Thoracic aorta (tissue), 2 donors: ENCODE results near the gene USP17L11. TPM values are rescaled to one million over a fixed set of nuclear protein-coding genes. Genes with fewer than 3 reads are reported as not detected.
"Not testable (repeated sequence)": the region's sequence is repeated elsewhere in the genome, so short reads cannot be mapped to it uniquely, and the experiment has no call there.

Source experiments
- ATAC-seq: fragments of 150-250 bp; one replicate; pipeline ENCODE4 v1.8.0; 2017; ENCODE audit warnings: low read depth; ENCODE audit not compliant: insufficient number of reproducible peaks, low FRiP score
- DNase-seq: peaks from one replicate; pipeline ENCODE4 v3.0.0-alpha.2; 2020; ENCODE audit warnings: low spot score
- H3K27ac ChIP-seq, 2 donors: fragments of 200-600 bp; sonication (generic); 1 replicate in 1 of 2; 2 replicates in 1 of 2; pipeline ENCODE4 v1.5.1; 2016; ENCODE audit warnings: mild to moderate bottlenecking in 2 of 2, moderate library complexity in 2 of 2
- H3K27me3 ChIP-seq: fragments of 200-600 bp; sonication (generic); replicated peaks from 2 replicates; pipeline ENCODE4 v1.6.0; 2016; ENCODE audit warnings: mild to moderate bottlenecking; ENCODE audit not compliant: insufficient read depth
- H3K36me3 ChIP-seq: fragments of 200-600 bp; sonication (generic); one replicate; pipeline ENCODE4 v1.5.1; 2016
- H3K4me1 ChIP-seq, 2 donors: fragments of 200-600 bp; sonication (generic); 1 replicate in 1 of 2; 2 replicates in 1 of 2; pipeline versions ENCODE4 v1.5.1 to v1.6.0; 2016; ENCODE audit warnings: low read depth in 2 of 2, mild to moderate bottlenecking in 1 of 2; ENCODE audit not compliant: control insufficient read depth in 1 of 2
- H3K4me3 ChIP-seq: fragments of 200-600 bp; sonication (generic); 2 replicates; pipeline ENCODE4 v1.5.1; 2016; ENCODE audit warnings: mild to moderate bottlenecking
- H3K9me3 ChIP-seq: fragments of 200-600 bp; sonication (generic); 2 replicates; pipeline ENCODE4 v1.5.1; 2016
- total RNA-seq, 2 donors: library from RNA; depleted of rRNA; stranded (reverse); fragments of >200 nt; gene quantifications; one replicate each; pipeline versions ENCODE4 v1.1.0 to v1.2.3, GENCODE V29; 2016

Gene USP17L11
- not detected for total RNA-seq

DNA sequence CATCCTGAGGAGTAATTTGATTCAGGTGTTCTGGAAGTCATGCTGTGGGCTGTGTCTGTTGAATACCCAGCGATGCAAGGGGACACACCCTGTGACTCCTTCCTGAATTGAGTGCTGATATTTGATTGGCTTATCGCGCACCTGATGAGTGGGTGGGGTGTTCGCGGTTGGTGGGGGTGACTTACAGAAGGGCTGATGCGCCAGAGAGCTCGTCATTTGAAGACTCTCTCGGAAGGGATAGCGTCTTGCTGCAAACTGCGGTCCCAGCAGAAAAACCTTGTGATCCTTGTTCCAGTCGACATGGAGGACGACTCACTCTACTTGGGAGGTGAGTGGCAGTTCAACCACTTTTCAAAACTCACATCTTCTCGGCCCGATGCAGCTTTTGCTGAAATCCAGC is at the start of gene USP17L11:
Gene USP17L11, plus strand, starts transcription at position 301 of the 400 bp plus-strand sequence. Its CDS starts 0 bp downstream, at position 301.
- DNase-seq, H3K9me3 ChIP-seq, H3K27ac ChIP-seq, H3K4me3 ChIP-seq, H3K36me3 ChIP-seq, H3K27me3 ChIP-seq, H3K4me1 ChIP-seq, ATAC-seq: not testable (repeated sequence)

DNA sequence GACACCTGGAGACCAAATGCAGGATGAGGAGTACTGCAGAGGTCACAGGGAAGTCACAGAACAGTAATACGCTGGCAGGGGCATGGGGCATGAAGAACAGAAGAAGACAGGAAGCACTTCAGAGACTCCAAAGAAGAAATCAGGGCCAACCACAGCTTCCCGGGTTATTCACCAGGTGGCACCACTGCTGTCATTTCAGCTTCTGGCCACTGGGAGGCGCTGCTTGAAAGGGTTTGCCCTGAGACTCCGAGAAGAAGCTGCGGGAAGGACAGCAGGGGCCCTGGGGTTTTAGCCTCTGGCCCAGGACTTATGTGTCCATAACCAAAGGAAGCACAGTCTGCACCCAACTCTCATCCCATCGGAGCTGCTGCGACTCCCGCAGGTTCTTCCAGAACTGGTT is 49.2 kb upstream of the USP17L11 start:
- H3K27ac ChIP-seq, H3K4me1 ChIP-seq, ATAC-seq, H3K36me3 ChIP-seq, H3K9me3 ChIP-seq, H3K27me3 ChIP-seq, H3K4me3 ChIP-seq, DNase-seq: not testable (repeated sequence)

DNA sequence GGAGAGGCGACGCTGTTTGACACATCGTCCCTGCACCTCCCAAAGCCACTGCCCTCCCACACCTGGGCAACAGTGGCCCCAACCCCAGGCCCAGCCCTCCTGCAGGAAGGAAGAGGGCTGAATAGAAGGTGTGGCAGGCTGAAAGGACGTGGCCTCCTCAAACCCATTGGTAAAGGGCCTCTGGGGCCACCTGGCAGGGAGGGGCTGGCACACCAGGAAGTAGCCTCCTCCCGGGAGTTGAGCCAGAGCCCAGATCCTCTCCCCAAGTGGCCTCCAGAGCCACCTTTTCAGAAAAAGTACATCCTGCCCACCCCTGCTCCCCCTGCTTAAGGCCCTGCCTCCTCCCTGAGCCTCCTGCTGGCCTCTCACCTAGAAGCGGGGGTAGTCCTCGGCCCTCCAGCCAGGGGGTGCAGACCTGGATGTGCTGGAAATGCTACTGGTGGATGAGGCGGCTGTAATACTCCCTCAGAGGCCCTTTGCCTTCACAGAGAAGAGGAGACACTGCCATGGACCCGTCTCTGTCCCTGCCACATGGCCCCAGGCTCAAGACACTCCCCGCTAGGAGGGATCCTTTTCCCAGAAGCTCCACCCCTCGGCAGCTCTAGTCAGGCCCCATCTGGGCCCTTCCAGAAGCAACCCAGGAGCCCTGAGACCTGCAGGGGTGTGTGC is 45.3 kb upstream of the USP17L11 start, which contains the start of gene FAM90A26:
Gene FAM90A26, plus strand, starts transcription at position 619 of the 669 bp plus-strand sequence. CDS start 2,764 bp downstream, outside the sequence.
- not testable (repeated sequence) for ATAC-seq, H3K9me3 ChIP-seq

GRCh38 chr4:9210357-9210756 is 4.8 kb upstream of the USP17L11 start, which contains the start of gene USP17L10:
Gene USP17L10 (plus strand): TSS chr4:9210657. CDS start chr4:9210657, 0 bp downstream.
- not testable (repeated sequence) for H3K36me3 ChIP-seq, H3K9me3 ChIP-seq, ATAC-seq, DNase-seq, H3K4me3 ChIP-seq, H3K4me1 ChIP-seq, H3K27ac ChIP-seq, H3K27me3 ChIP-seq

More for the DNA sequence above, 45.3 kb upstream of the USP17L11 start, which contains the start of gene FAM90A26:
- H3K4me3 ChIP-seq, H3K36me3 ChIP-seq, H3K27me3 ChIP-seq, H3K4me1 ChIP-seq, DNase-seq, H3K27ac ChIP-seq: not testable (repeated sequence)

DNA sequence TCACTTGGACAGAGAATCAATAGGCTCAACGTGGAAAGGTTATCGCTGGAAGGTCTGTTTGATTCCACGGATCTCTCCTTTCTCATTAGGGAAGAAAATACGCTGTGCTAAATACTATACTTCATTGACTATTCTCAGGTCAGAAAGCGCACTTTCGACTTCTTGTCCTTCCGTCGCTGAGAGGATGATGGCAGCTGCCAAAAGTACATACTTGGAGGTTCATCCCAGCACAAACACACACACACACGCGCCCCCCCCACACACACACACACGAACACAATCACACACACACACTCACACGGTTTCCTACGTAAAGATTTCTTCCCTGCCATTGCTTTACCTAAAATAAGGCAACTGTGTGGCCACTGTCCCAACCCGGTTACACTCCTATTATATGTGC is 504 bp upstream of the USP17L11 start:
- ATAC-seq = not testable (repeated sequence)

GRCh38 chr4:9219852-9220251 is 4.6 kb downstream of the USP17L11 start, which contains the start of gene USP17L12:
Gene USP17L12 (plus strand): TSS chr4:9220152. CDS start chr4:9220152, 0 bp downstream.
- ATAC-seq, H3K36me3 ChIP-seq, H3K4me3 ChIP-seq: not testable (repeated sequence)

More for the DNA sequence above, 504 bp upstream of the USP17L11 start:
- DNase-seq, H3K27me3 ChIP-seq, H3K4me3 ChIP-seq, H3K27ac ChIP-seq, H3K4me1 ChIP-seq, H3K36me3 ChIP-seq, H3K9me3 ChIP-seq: not testable (repeated sequence)

DNA sequence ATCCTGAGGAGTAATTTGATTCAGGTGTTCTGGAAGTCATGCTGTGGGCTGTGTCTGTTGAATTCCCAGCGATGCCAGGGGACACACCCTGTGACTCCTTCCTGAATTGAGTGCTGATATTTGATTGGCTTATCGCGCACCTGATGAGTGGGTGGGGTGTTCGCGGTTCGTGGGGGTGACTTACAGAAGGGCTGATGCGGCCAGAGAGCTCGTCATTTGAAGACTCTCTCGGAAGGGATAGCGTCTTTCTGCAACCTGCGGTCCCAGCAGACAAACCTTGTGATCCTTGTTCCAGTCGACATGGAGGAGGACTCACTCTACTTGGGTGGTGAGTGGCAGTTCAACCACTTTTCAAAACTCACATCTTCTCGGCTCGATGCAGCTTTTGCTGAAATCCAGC is 9.4 kb downstream of the USP17L11 start, which contains the start of gene USP17L13:
Gene USP17L13, plus strand, starts transcription at position 301 of the 400 bp plus-strand sequence. Its CDS starts 0 bp downstream, at position 301.
- not testable (repeated sequence) for H3K36me3 ChIP-seq, H3K4me1 ChIP-seq, H3K9me3 ChIP-seq, H3K4me3 ChIP-seq, DNase-seq, ATAC-seq, H3K27ac ChIP-seq, H3K27me3 ChIP-seq

More at GRCh38 chr4:9219852-9220251, 4.6 kb downstream of the USP17L11 start, which contains the start of gene USP17L12:
- not testable (repeated sequence) for DNase-seq, H3K27ac ChIP-seq, H3K27me3 ChIP-seq, H3K4me1 ChIP-seq, H3K9me3 ChIP-seq

DNA sequence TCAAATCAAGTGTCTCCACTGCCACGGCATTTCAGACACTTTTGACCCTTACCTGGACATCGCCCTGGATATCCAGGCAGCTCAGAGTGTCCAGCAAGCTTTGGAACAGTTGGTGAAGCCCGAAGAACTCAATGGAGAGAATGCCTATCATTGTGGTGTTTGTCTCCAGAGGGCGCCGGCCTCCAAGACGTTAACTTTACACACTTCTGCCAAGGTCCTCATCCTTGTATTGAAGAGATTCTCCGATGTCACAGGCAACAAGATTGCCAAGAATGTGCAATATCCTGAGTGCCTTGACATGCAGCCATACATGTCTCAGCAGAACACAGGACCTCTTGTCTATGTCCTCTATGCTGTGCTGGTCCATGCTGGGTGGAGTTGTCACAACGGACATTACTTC is 15.0 kb downstream of the USP17L11 start:
- not testable (repeated sequence) for H3K4me1 ChIP-seq, H3K27ac ChIP-seq, H3K27me3 ChIP-seq, ATAC-seq, H3K36me3 ChIP-seq, DNase-seq, H3K4me3 ChIP-seq, H3K9me3 ChIP-seq

DNA sequence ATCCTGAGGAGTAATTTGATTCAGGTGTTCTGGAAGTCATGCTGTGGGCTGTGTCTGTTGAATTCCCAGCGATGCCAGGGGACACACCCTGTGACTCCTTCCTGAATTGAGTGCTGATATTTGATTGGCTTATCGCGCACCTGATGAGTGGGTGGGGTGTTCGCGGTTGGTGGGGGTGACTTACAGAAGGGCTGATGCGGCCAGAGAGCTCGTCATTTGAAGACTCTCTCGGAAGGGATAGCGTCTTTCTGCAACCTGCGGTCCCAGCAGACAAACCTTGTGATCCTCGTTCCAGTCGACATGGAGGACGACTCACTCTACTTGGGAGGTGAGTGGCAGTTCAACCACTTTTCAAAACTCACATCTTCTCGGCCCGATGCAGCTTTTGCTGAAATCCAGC is 18.9 kb downstream of the USP17L11 start, which contains the start of gene USP17L15:
Gene USP17L15, plus strand, starts transcription at position 301 of the 400 bp plus-strand sequence. Its CDS starts 0 bp downstream, at position 301.
- not testable (repeated sequence) for DNase-seq, H3K9me3 ChIP-seq, ATAC-seq, H3K27ac ChIP-seq, H3K36me3 ChIP-seq, H3K4me3 ChIP-seq, H3K27me3 ChIP-seq, H3K4me1 ChIP-seq

DNA sequence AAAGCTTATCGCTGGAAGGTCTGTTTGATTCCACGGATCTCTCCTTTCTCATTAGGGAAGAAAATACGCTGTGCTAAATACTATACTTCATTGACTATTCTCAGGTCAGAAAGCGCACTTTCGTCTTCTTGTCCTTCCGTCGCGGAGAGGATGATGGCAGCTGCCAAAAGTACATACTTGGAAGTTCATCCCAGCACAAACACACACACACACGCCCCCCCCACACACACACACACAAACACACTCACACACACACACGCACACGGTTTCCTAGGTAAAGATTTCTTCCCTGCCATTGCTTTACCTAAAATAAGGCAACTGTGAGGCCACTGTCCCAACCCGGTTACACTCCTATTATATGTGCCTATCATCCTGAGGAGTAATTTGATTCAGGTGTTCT is 23.3 kb downstream of the USP17L11 start:
- not testable (repeated sequence) for H3K27ac ChIP-seq, H3K9me3 ChIP-seq, DNase-seq, H3K36me3 ChIP-seq, H3K4me3 ChIP-seq, ATAC-seq, H3K27me3 ChIP-seq, H3K4me1 ChIP-seq

DNA sequence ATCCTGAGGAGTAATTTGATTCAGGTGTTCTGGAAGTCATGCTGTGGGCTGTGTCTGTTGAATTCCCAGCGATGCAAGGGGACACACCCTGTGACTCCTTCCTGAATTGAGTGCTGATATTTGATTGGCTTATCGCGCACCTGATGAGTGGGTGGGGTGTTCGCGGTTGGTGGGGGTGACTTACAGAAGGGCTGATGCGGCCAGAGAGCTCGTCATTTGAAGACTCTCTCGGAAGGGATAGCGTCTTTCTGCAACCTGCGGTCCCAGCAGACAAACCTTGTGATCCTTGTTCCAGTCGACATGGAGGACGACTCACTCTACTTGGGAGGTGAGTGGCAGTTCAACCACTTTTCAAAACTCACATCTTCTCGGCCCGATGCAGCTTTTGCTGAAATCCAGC is 28.4 kb downstream of the USP17L11 start, which contains the start of gene USP17L17:
Gene USP17L17, plus strand, starts transcription at position 301 of the 400 bp plus-strand sequence. Its CDS starts 0 bp downstream, at position 301.
- H3K27ac ChIP-seq, H3K4me1 ChIP-seq, H3K36me3 ChIP-seq, H3K9me3 ChIP-seq, H3K27me3 ChIP-seq, DNase-seq, ATAC-seq, H3K4me3 ChIP-seq: not testable (repeated sequence)

DNA sequence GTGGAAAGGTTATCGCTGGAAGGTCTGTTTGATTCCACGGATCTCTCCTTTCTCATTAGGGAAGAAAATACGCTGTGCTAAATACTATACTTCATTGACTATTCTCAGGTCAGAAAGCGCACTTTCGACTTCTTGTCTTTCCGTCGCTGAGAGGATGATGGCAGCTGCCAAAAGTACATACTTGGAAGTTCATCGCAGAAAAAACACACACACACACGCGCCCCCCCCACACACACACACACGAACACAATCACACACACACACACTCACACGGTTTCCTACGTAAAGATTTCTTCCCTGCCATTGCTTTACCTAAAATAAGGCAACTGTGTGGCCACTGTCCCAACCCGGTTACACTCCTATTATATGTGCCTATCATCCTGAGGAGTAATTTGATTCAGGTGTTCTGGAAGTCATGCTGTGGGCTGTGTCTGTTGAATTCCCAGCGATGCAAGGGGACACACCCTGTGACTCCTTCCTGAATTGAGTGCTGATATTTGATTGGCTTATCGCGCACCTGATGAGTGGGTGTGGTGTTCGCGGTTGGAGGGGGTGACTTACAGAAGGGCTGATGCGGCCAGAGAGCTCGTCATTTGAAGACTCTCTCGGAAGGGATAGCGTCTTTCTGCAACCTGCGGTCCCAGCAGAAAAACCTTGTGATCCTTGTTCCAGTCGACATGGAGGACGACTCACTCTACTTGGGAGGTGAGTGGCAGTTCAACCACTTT is 32.9 kb downstream of the USP17L11 start, which contains the start of gene USP17L18:
Gene USP17L18, plus strand, starts transcription at position 678 of the 728 bp plus-strand sequence. Its CDS starts 0 bp downstream, at position 678.
- not testable (repeated sequence) for ATAC-seq, H3K4me1 ChIP-seq, H3K36me3 ChIP-seq, H3K27ac ChIP-seq, H3K27me3 ChIP-seq, H3K9me3 ChIP-seq, H3K4me3 ChIP-seq, DNase-seq
